KMS-11 (cell line): ENCODE data around the gene NT5C2.
"Not testable (repeated sequence)": the region's sequence is repeated elsewhere in the genome, so short reads cannot be mapped to it uniquely, and the experiment has no call there.

Experiments
- H2AFZ ChIP-seq: fragments of 200-600 bp; sonication (generic); 2 replicates; pipeline ENCODE4 v1.6.1; 2016; ENCODE audit warnings: antibody characterized with exemption, mixed run types, low read depth
- H3K27ac ChIP-seq: fragments of 200-600 bp; sonication (generic); 2 replicates; pipeline ENCODE4 v1.6.1; 2016; ENCODE audit warnings: mild to moderate bottlenecking, mixed run types
- H3K27me3 ChIP-seq: fragments of 200-600 bp; sonication (generic); 2 replicates; pipeline ENCODE4 v1.6.1; 2017; ENCODE audit warnings: mild to moderate bottlenecking, low read depth, mixed run types, moderate library complexity; ENCODE audit not compliant: insufficient read depth
- H3K36me3 ChIP-seq: fragments of 200-600 bp; sonication (generic); 2 replicates; pipeline ENCODE4 v1.6.1; 2017; ENCODE audit warnings: mild to moderate bottlenecking, mixed run types; ENCODE audit not compliant: insufficient read depth
- H3K4me1 ChIP-seq: fragments of 200-600 bp; sonication (generic); 2 replicates; pipeline ENCODE4 v1.6.1; 2016; ENCODE audit warnings: mild to moderate bottlenecking, low read depth, mixed run types; ENCODE audit not compliant: poor library complexity, severe bottlenecking
- H3K4me2 ChIP-seq: fragments of 200-600 bp; sonication (generic); 2 replicates; pipeline ENCODE4 v1.7.0; 2016; ENCODE audit warnings: mild to moderate bottlenecking, mixed run types
- H3K4me3 ChIP-seq: fragments of 200-600 bp; sonication (generic); IDR thresholded peaks from 2 replicates; pipeline ENCODE4 v1.6.1; 2017; ENCODE audit warnings: low read depth, low read length, mixed read lengths; ENCODE audit not compliant: insufficient read depth
- H3K79me2 ChIP-seq: fragments of 200-600 bp; sonication (generic); 2 replicates; pipeline ENCODE4 v1.6.1; 2016; ENCODE audit warnings: low read depth, mixed run types; ENCODE audit not compliant: insufficient read depth
- H3K9ac ChIP-seq: fragments of 200-600 bp; sonication (generic); 2 replicates; pipeline ENCODE4 v1.6.1; 2016; ENCODE audit warnings: mild to moderate bottlenecking, mixed run types
- H4K20me1 ChIP-seq: fragments of 200-600 bp; sonication (generic); 2 replicates; pipeline ENCODE4 v1.6.1; 2016; ENCODE audit warnings: mild to moderate bottlenecking, mixed run types; ENCODE audit not compliant: insufficient read depth
- TF ChIP-seq, protein P1 (sequence below): fragments of 200-600 bp; sonication (generic); conservative IDR thresholded peaks from 2 replicates; pipeline ENCODE4 v1.6.1; 2017; ENCODE audit warnings: low read depth, mild to moderate bottlenecking, antibody characterized with exemption, low read length, moderate library complexity, mixed read lengths

NT5C2 gene

DNA sequence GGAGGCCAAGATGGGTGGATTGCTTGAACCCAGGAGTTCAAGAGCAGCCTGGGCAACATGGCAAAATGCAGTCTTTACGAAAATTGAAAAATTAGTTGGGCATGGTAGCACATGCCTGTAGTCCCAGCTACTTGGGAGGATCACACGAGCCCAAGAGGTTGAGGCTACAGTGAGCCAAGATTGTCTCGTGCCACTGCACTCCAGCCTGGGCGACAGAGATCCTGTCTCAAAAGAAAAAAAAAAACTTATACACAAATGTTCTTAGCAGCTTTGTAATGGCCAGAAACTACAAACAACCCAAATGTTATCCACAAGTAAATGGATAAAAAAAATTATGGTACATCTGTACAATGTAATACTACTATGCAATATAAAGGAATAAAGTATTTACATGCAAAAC, 12.6 kb downstream of the NT5C2 start:
- Histone ChIP-seq H3K4me1 (peaks cover 34% of the 10 kb centered on the region), H3K4me3 (no peak overlapping the region), H3K4me2 (no peak overlapping the region), H3K36me3 (no peaks in the 10 kb centered on the region), H3K79me2 (peaks cover 13% of the 10 kb centered on the region; the same call in 1 of the 2 replicates), H4K20me1 (no peaks in the 10 kb centered on the region), H3K9ac (no peak overlapping the region), H3K27me3 (no peaks in the 10 kb centered on the region), H3K27ac (no peak overlapping the region), H2AFZ (no peak overlapping the region)
- TF ChIP-seq, protein P1, sequence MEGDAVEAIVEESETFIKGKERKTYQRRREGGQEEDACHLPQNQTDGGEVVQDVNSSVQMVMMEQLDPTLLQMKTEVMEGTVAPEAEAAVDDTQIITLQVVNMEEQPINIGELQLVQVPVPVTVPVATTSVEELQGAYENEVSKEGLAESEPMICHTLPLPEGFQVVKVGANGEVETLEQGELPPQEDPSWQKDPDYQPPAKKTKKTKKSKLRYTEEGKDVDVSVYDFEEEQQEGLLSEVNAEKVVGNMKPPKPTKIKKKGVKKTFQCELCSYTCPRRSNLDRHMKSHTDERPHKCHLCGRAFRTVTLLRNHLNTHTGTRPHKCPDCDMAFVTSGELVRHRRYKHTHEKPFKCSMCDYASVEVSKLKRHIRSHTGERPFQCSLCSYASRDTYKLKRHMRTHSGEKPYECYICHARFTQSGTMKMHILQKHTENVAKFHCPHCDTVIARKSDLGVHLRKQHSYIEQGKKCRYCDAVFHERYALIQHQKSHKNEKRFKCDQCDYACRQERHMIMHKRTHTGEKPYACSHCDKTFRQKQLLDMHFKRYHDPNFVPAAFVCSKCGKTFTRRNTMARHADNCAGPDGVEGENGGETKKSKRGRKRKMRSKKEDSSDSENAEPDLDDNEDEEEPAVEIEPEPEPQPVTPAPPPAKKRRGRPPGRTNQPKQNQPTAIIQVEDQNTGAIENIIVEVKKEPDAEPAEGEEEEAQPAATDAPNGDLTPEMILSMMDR: no peak

DNA sequence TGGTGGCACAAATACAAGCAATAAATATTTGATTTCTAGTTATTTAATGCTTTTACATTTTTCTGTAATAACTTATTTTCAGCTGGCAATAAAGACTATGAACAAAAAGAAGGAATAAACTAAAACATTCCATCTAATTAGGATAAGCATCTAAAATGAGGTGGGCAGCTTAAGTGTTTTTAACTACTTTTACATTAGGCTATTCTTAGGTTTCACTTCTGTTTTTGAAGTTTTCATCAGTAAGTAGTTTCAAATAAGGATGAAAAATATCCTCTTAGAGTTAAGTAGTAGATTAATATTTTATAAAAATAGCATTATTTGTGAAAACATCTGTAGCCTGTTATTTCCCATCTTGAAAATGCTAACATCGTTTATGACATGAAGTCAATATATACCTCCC, 15.9 kb downstream of the NT5C2 start:
- Histone ChIP-seq H3K27me3 (no peaks in the 10 kb centered on the region), H4K20me1 (no peaks in the 10 kb centered on the region), H3K4me1 (peaks cover 33% of the 10 kb centered on the region), H3K4me3 (no peak overlapping the region), H3K9ac (no peak overlapping the region), H3K79me2 (peaks cover 5% of the 10 kb centered on the region; the same call in 1 of the 2 replicates), H3K36me3 (no peaks in the 10 kb centered on the region), H2AFZ (no peak overlapping the region), H3K4me2 (peak overlapping the region; percentile 22; the same call in 1 of the 2 replicates), H3K27ac (0 out of 2 replicates have a peak overlapping the region, but pooled peaks have one; percentile 11)
- TF ChIP-seq, protein P1: no peak

DNA sequence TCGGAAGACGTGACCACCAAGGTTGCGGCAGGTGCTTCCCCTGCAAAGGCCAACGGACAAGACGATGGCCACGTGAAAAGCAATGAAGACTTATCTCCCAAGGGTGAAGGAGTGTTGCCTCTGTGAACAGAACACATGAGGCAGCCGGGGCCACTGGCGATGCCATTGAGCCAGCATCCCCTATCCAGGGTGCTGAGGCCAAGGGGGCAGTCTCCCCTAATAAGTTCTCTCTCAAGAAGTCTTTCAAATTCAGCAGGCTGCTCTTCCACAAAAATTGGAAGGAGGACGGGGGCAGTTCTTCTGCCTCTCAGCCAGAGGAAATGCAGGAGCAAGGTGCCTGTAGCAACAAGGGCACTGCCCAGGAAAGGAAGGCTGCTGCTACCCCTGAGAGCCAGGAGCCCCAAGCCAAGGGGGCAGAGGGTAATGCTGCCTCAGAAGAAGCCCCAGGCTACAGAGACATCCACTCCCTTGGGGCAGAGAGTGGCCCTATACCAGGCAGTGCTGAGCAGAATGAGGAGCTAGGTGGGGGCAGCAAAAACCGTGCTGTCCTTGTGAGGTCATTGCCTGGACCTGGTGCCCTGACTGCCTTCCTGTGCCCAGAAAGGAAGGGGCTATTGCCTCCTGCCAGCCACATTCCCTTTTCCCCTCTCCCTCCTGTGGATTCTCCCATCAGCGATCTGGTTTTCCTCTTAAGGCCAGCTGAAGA, 17.3 kb downstream of the NT5C2 start:
- Histone ChIP-seq H3K9ac (no peak overlapping the region), H3K27ac (no peak overlapping the region), H4K20me1 (no peaks in the 10 kb centered on the region), H3K4me2 (no peak overlapping the region), H2AFZ (no peak overlapping the region), H3K79me2 (peaks cover 3% of the 10 kb centered on the region; the same call in 1 of the 2 replicates), H3K4me1 (peaks cover 19% of the 10 kb centered on the region), H3K4me3 (no peak overlapping the region), H3K36me3 (no peaks in the 10 kb centered on the region), H3K27me3 (no peaks in the 10 kb centered on the region)
- TF ChIP-seq, protein P1: no peak

DNA sequence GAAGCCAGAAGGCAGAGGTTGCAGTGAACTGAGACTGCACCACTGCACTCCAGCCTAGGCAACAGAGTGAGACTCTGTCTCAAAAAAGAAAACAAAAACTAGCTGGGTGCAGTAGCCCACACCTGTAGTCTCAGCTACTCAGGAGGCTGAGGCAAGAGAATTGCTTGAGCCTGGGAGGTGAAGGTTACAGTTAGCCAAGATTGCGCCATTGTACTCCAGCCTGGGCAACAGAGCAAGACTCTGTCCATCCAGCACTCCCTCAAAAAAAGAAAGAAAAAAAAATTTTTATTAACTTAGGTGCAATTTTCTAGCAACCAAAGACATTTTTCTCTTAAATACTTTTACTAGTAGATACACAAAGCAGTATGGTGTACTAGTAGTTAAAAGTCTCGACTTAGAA, 18.7 kb downstream of the NT5C2 start:
- H3K4me1 ChIP-seq: peaks cover 19% of the 10 kb centered on the region
- H3K36me3 ChIP-seq: not testable (repeated sequence)

DNA sequence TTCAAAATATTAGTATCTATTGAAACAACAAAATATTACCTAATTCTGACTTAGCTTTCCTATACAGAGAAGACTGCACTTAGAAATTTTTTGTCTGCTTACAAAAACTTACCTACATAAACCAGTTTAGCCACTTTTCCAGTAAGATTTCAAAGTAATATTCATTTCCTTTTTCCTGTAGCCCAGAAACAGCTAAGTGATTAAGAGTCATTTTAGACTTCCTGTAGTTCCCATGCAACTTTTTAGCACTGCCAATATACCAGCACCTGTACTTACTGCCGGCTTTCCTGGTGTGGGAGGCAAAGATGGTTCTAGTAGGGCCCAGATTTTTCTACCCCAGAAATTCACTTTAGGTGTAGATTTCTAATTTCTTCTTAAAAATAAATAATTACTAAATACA, 21.8 kb downstream of the NT5C2 start:
- Histone ChIP-seq H3K9ac (no peak overlapping the region), H3K4me3 (no peak overlapping the region), H3K4me1 (no peaks in the 10 kb centered on the region), H4K20me1 (no peaks in the 10 kb centered on the region), H3K79me2 (no peaks in the 10 kb centered on the region), H3K4me2 (no peak overlapping the region), H3K27me3 (no peaks in the 10 kb centered on the region), H3K27ac (no peak overlapping the region), H3K36me3 (no peaks in the 10 kb centered on the region), H2AFZ (no peak overlapping the region)
- TF ChIP-seq, protein P1: no peak

More for the DNA sequence above, 18.7 kb downstream of the NT5C2 start:
- not testable (repeated sequence) for H4K20me1 ChIP-seq, H3K4me3 ChIP-seq, H3K9ac ChIP-seq, H3K27ac ChIP-seq, H3K79me2 ChIP-seq, H3K4me2 ChIP-seq, H3K27me3 ChIP-seq, H2AFZ ChIP-seq
